Body of pancreas (tissue), 4 donors: ENCODE measurements around the gene ADIPOR2.

ENCODE experiments used
- CTCF ChIP-seq, 7 experiments: fragments of 450-650 bp in 4 of 7; fragments of 200-600 bp in 3 of 7; sonication (generic) in 3 of 7; IDR thresholded peaks; one replicate each; pipeline ENCODE4 v1.5.1; 2016 to 2019; ENCODE audit warnings: antibody characterized with exemption in 7 of 7
- POLR2A ChIP-seq, 3 donors: fragments of 450-650 bp; IDR thresholded peaks; one replicate each; pipeline ENCODE4 v1.6.1; 2016; ENCODE audit warnings: antibody characterized with exemption in 3 of 3, mild to moderate bottlenecking in 2 of 3

GRCh38 chr12:1703771-1704722 is 13.2 kb downstream of the ADIPOR2 start:
- TF ChIP-seq POLR2A (IDR thresholded peaks at IDR 0.05) (no peak), CTCF (IDR thresholded peaks at IDR 0.05) (no peak)
